ENCODE measurements around the gene ANKRD28. TPM values are rescaled to one million over a fixed set of nuclear protein-coding genes. Genes with fewer than 3 reads are reported as not detected.
A peak's percentile ranks its signal among the peaks of the same experiment; 100 is the strongest.

ANKRD28 gene
- total and polyA plus RNA-seq, 9 of the 15 experiments (the other 6 are each of a cell fraction or from before 2014, with no cell fraction given): 11.7 to 66.0 (median 36.7) TPM

- TF ChIP-seq, protein P1, sequence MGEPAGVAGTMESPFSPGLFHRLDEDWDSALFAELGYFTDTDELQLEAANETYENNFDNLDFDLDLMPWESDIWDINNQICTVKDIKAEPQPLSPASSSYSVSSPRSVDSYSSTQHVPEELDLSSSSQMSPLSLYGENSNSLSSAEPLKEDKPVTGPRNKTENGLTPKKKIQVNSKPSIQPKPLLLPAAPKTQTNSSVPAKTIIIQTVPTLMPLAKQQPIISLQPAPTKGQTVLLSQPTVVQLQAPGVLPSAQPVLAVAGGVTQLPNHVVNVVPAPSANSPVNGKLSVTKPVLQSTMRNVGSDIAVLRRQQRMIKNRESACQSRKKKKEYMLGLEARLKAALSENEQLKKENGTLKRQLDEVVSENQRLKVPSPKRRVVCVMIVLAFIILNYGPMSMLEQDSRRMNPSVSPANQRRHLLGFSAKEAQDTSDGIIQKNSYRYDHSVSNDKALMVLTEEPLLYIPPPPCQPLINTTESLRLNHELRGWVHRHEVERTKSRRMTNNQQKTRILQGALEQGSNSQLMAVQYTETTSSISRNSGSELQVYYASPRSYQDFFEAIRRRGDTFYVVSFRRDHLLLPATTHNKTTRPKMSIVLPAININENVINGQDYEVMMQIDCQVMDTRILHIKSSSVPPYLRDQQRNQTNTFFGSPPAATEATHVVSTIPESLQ (CRISPR knock-in tag; IDR thresholded peaks at IDR 0.05): no peak
- TF ChIP-seq NBN (IDR thresholded peaks at IDR 0.05; ENCODE audit: low read depth) (no peak), MEIS2 (IDR thresholded peaks at IDR 0.05; ENCODE audit: partially characterized antibody) (peak; percentile 96), KAT2B (IDR thresholded peaks at IDR 0.05; ENCODE audit: low read depth, low read length) (no peak), ZNF121 (CRISPR knock-in tag; conservative IDR thresholded peaks at IDR 0.05) (no peak), SRSF1 (IDR thresholded peaks at IDR 0.05; ENCODE audit: low read depth, low read length) (no peak), PHB (CRISPR knock-in tag; IDR thresholded peaks at IDR 0.05) (no peak), ARID3B (CRISPR knock-in tag; IDR thresholded peaks at IDR 0.05; ENCODE audit: borderline replicate concordance) (no peak), RAD51 (IDR thresholded peaks at IDR 0.05; ENCODE audit: borderline replicate concordance, low read depth) (no peak), ZBTB7A (IDR thresholded peaks at IDR 0.05; ENCODE audit: borderline replicate concordance, control insufficient read depth, low read depth, low read length) (no peak), MEF2D (tag; conservative IDR thresholded peaks at IDR 0.05; ENCODE audit: low read depth) (no peak), EHMT2 (IDR thresholded peaks at IDR 0.05) (0 out of 2 replicates have a peak, but pooled peaks have one; percentile 33), GABPB1 (CRISPR knock-in tag; IDR thresholded peaks at IDR 0.05) (no peak), ZKSCAN8 (CRISPR knock-in tag; IDR thresholded peaks at IDR 0.05) (no peak), HDGF (IDR thresholded peaks at IDR 0.05) (no peak), SMARCA4 (IDR thresholded peaks at IDR 0.05) (0 out of 2 replicates have a peak, but pooled peaks have one; percentile 20)
- TF ChIP-seq, protein P2, sequence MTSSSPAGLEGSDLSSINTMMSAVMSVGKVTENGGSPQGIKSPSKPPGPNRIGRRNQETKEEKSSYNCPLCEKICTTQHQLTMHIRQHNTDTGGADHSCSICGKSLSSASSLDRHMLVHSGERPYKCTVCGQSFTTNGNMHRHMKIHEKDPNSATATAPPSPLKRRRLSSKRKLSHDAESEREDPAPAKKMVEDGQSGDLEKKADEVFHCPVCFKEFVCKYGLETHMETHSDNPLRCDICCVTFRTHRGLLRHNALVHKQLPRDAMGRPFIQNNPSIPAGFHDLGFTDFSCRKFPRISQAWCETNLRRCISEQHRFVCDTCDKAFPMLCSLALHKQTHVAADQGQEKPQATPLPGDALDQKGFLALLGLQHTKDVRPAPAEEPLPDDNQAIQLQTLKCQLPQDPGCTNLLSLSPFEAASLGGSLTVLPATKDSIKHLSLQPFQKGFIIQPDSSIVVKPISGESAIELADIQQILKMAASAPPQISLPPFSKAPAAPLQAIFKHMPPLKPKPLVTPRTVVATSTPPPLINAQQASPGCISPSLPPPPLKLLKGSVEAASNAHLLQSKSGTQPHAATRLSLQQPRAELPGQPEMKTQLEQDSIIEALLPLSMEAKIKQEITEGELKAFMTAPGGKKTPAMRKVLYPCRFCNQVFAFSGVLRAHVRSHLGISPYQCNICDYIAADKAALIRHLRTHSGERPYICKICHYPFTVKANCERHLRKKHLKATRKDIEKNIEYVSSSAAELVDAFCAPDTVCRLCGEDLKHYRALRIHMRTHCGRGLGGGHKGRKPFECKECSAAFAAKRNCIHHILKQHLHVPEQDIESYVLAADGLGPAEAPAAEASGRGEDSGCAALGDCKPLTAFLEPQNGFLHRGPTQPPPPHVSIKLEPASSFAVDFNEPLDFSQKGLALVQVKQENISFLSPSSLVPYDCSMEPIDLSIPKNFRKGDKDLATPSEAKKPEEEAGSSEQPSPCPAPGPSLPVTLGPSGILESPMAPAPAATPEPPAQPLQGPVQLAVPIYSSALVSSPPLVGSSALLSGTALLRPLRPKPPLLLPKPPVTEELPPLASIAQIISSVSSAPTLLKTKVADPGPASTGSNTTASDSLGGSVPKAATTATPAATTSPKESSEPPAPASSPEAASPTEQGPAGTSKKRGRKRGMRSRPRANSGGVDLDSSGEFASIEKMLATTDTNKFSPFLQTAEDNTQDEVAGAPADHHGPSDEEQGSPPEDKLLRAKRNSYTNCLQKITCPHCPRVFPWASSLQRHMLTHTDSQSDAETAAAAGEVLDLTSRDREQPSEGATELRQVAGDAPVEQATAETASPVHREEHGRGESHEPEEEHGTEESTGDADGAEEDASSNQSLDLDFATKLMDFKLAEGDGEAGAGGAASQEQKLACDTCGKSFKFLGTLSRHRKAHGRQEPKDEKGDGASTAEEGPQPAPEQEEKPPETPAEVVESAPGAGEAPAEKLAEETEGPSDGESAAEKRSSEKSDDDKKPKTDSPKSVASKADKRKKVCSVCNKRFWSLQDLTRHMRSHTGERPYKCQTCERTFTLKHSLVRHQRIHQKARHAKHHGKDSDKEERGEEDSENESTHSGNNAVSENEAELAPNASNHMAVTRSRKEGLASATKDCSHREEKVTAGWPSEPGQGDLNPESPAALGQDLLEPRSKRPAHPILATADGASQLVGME (CRISPR knock-in tag; IDR thresholded peaks at IDR 0.05): no peak
These were observed 54.2 kb downstream of the ANKRD28 start (continued) for GRCh38 chr3:15743587-15744009.

Data from K562 (cell line).